ENCODE data around the gene EXOC7.
"Not testable (repeated sequence)": the region's sequence is repeated elsewhere in the genome, so short reads cannot be mapped to it uniquely, and the experiment has no call there.

EXOC7 gene

GRCh38 chr17:76072148-76072858 is 31.3 kb downstream of the EXOC7 start, which contains the start of gene SRP68:
Gene SRP68 (minus strand): TSS chr17:76072517. CDS start chr17:76072491, 26 bp downstream.
- peak; percentile 89 for DNase-seq

GRCh38 chr17:76071531-76072147 is 31.9 kb downstream of the EXOC7 start:
- DNase-seq: no peak

DNA sequence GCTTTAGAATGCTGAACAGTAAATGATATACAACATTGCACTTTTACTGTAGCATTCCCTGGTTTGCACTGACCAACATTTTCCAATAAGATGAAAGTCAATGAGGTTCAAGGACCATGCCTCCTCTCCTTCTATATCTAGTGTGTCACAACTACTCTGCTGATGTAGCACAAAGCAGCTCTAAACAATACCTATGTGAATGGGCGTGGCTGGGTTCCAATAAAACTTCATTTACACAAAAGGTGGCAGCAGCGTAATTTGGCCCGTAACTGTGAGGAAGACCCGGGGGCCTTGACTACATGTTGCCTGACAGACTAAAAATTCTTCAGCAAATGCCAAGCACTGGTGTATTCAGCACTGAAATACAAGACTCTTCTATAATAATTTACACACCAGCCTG is 37.8 kb downstream of the EXOC7 start:
- DNase-seq: no peak

DNA sequence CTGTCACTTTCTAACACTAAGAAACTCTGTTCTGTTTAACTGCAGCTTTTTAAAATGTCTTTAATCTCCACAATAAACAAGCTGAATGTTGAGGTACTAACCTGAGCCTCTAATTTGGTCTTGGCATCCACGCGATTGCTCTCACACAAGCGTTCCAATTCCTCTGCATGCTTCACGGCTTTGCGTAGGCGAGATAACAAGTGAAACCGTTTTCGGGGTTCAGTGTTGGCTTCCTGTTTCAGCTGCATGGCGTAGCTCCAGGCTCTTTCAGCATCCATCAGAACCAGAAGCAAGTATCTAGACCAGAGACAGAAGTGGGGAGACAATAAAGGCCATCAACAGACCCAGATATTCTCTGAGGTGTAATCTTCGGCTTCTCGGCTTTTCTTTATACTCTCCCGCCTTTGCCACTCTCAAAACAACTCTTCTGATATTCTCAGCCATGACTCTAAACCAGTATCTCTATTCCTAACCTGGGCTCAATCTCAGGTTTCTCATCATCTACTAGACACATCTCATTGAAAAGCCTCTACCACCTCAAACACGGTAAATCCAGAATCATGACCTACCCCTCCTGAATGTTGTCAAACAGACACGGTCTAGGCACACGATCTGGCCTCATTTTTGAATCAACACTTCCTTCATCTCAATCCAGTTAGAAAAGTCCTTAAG is 39.6 kb downstream of the EXOC7 start:
- DNase-seq: no peak

DNA sequence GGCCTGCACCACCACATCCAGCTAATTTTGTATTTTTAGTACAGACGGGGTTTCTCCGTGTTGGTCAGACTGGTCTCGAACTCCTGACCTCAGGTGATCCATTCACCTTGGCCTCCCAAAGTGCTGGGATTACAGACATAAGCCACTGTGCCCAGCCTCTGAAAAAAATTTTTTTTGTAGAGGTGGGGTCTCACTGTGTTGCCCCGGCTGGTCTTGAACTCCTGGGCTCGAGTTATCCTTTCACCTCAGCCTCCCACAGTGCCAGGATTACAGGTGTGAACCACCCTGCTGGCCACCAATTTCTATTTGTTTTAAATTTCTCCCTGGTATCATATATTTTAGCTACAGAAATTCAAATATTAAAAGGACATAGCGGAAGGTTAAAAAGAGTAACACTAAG is 45.3 kb downstream of the EXOC7 start:
- DNase-seq: not testable (repeated sequence)

GRCh38 chr17:76056882-76057281 is 46.7 kb downstream of the EXOC7 start:
- DNase-seq: no peak

GRCh38 chr17:76054112-76054476 is 49.5 kb downstream of the EXOC7 start:
- DNase-seq: no peak

DNA sequence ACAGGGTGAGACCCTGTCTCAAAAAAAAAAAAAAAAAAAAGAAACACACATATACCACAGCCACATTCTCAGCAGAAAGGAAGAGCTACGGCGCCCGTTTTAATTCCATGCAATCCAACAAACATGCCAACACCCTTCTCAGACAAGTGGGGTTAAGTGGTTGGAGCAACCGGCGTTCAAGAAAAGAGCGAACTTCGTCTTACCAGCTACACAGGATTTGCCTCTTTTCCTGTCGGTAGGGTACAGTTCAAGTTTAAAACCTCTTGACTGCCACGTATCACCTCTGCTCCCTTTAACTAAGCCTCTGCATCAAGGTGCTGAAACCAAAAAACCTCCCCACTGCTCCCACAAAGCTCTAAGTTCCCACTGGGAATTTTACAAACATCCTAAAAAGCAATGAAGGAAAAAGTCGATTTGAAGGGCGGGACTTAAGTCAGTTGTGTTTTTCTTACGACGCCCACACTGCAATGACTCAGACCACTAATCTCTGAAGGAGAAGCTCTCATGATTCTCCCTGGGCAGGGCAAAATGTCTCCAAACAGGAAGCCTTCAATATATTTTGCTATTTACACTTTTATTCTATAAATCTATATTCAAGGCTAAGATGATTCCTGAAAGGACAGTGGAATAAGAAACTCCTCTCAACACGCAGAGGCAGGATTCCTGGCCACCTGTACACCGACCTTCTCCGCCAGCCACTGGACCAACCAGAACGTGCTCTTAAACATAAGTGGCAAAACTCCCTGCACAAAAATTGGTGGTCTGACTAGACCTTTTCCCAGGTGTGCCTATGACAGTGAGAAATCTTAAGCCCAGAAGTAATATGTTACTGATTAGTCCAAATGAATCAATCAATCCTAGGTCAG is 50.1 kb downstream of the EXOC7 start:
- DNase-seq: no peak

DNA sequence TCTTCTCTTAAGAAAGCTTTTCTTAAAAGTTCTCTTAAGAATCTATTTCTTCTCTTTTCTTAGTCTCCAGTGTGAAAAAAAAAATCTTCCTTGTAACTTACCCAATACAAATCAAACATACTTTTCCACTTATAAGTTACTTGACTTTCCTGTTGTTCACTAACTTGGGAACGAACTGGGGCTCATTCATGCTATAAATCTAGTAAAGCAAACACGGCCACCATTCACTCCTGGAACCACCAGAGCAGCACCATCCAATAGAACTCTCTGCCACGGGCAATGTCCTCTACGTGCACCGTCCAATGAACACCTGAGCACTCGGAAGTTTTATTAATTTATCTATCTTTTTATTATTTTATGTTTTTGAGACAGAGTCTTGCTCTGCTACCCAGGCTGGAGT is 52.0 kb downstream of the EXOC7 start:
- DNase-seq: no peak

DNA sequence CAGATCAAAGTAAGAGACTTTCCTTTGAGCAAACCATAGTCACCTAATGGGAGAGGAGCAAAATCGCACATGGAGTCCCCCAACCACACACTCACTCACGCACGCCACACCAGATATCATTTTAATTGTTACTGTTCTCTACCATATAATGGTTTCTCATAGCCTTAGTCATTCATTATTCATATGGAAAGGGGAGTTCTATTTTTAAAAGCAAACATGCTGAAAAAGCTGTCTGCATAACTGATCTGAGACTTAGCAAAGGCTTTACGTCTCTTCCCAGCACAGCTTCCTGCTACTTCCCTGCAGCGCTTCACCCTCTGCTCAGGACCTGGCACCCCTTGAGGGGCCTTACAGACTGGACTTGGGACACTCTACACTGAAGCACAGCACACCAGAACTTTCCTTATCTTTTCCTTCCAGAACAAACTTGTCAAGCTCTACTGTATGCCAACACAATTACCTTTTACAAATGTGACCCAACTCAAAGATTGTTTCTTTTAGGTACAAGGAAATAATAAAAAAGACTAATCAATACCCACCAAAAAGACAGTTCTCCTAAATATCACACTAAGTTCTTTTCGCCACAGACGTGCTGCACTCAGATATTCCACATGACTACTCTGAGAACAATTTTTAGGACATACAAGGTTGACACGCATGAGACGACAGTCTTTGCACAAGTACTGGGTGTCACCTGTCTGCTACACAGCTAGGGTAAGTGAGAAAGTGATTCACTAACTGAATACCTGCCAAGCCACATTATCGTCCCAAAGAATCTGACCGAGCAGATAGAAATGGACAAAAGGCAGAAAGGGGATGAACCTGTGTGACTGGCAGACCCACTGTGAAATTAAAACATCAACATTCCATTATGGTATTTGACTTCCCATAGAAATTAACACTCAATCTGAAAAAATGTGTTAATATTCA is 52.8 kb downstream of the EXOC7 start:
- no peak for DNase-seq

DNA sequence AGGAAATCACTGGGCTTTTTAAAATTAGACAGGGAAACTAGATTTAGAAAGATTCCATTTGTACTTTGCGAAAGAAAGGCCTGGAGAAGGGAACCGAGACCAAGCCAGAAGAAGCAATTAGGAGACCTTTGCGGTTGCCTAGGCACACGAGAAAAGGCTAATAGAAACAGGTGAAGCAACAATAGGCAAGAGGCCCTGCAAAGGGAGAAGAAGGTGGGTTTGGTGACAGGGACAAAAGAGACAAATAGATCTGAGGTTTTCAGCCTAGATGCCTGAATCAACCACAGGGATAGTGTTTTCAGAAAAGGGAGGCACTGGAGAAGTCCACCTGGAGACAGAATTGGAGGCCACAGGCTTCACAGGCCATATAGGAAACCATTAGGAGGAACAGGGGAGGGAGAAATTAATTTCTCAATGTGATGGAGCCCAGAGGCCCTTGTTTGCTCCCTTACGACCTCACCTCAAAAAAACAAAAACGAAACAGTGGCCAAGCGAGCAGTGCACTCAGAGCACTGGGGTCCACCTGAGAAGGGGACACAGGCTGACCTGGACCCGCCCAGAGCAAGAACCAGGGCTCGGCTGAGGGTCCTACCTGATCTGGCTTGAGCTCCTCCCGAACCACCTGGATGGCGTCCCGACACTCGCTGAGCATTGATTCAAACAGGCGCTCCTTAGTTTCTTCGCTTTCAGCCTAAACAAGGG is 53.6 kb downstream of the EXOC7 start:
- DNase-seq: no peak

DNA sequence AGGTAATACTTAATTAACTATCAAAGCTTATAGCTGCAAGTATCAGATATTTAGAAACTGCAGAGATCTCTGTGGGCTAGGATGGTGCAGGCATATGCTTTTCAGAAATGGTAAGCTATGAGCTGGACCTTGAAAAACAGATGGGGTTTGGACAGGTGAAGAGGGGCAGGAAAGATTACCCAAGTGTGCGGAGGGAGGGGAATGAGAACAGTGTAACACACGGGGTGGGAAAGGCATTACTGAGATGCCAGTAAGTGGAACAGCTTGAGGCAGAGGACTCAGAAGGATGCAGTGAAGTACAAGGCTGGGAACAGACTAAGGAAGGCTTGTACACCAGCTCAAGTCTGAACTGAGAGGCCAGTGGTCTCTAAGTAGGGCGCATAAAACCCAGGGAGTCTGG is 54.3 kb downstream of the EXOC7 start:
- DNase-seq: no peak

GRCh38 chr17:76048711-76049110 is 54.9 kb downstream of the EXOC7 start:
- no peak for DNase-seq

DNA sequence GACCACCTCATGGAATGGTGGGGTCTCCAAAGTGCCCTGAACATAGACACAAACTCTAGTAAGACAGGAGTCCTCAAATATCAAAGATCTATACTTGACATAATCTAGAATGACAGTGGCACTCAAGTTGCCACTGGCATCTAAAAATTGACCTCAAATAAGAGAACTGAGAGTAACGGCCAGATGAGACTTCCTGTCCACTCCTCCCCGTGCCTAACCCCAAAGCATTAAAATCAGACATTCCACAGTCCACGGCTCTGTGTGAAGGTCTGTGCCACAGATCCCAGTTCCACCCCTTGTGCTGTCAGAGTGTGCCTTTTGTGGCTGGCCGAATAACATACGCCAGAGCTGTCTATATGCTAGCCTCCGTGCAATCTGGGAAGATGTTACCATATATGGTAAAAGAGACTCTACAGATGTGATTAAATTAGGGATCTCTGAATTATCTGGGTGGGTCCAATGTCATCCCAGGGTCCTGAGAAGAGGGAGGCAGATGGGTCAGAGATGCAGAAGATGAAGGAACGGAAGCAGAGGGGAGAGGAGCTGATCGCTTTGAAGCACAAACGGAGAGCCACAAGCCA is 55.5 kb downstream of the EXOC7 start:
- no peak for DNase-seq

DNA sequence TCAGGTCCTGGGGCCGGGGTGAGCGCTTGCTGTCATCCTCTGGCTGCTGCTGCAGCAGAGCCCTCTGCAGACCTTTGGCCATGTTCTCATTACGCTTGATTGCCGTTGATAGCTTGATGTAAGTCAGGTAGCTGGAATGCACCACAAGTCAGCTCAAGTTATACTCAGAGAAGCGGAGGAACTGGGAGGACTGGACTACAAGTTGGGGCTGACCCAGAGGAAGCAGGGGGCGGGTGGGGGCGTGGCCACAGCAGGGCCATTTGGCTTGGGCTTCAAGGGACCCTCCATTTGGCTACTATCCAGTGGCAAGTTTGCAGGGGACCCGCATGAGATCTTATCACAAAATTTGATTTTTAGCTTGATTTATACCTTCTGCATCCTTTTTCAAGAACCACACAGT is 57.5 kb downstream of the EXOC7 start:
- no peak for DNase-seq

DNA sequence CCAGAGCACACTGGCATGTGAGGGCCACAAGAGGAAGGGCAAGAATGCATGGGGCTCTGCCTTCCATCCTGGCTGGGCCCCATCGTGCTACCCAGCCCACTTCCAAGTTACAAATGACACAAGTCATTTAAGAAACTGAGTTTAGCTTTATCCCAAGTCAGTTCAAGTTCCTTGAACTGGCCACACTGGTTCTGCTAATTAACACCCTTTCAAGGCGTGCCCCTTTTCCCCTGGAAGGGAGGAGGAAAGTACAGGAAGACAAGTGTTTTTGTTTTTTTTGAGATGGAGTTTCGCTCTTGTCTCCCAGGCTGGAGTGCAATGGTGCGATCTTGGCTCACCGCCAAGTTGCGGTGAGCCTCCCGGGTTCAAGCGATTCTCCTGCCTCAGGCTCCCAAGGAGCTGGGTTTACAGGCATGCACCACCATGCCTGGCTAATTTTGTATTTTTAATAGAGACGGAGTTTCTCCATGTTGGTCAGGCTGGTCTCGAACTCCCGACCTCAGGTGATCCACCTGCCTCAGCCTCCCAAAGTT is 59.0 kb downstream of the EXOC7 start:
- DNase-seq: not testable (repeated sequence)

DNA sequence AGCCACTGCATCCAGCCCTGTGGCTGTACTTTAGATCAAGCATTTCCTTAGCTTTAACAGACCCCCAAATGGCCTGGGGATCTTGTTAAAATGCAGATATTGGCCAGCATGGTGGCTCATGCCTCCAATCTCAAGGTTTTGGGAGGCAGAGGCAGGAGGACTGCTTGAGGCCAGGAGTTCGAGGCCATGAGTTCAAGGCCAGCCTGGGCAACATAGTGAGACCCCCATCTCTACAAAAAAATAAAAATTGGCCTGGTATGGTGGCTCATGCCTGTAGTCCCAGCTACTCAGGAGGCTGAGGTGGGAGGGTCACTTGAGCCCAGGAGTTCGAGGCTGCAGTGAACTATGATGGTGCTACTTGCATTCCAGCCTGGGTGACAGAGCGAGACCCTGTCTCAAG is 60.7 kb downstream of the EXOC7 start:
- DNase-seq: not testable (repeated sequence)

DNA sequence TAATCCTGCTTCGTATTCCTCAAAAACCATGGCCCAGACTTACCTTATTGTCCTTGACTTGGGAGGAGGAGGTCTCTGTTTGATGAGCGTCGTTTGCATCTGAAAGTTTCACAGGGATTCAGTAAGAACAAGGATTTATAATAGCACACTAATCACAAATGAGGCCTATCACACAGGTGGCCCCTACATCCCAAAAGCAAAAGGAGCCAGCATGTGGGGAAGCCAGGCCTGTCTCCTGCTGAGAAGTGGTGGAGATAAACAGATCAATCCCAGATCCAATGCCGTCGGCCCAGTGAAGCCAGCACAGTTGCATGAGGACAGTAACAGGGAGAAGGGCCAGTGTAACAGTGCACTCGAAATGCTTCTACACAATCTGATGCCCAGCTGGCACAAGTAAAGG is 63.2 kb downstream of the EXOC7 start:
- DNase-seq: no peak

DNA sequence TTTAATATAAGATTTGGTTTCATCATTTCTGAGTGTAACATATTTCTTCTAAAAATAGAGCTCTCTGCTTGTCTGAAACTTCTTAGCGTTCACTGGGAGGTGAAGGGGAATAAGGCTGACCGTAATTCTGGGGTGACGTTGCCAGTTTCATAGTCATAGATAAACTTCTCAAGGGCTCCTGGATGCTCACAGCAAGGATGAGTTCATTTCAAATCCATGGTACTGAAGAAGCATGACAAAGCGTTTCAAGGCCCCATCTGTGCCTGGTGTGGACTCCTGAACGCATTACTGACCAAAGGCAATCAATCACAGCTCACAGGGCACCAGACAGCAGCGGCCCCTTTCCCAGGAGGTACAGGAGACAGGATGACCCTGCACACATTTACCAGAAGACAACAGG is 64.5 kb downstream of the EXOC7 start:
- no peak for DNase-seq

GRCh38 chr17:76038050-76038449 is 65.5 kb downstream of the EXOC7 start:
- DNase-seq: no peak

All from CD4-positive, alpha-beta T cell treated with Interleukin-15 for 1 hour (primary cell).